ENCODE data around the gene KTN1.

DNA sequence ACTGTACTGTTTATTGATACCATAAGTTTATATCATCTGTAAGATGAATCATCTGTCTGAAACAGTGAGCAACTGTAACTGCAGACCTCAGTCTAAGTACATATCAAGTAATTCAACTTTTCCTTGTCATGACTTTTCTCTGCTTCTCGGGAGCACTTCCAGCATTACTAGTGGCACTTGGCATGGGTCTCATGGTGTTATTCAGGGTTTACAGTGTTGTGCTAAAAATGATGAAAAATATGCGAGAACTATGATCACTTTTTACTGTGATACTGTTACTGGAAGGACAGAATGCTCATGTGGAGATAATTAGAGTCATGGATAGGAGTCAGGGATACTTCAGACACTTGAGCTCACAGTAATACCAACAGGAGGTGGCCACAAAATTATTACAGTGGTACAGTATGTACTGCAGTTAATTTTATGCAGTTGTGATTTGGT, 8.3 kb downstream of the KTN1 start:
- TF ChIP-seq GATA3 (IDR thresholded peaks at IDR 0.05; ENCODE audit: low read depth, low read length): no peak
- no peak for TF ChIP-seq GATA2 (IDR thresholded peaks at IDR 0.05; ENCODE audit: low read depth, low read length)

Data from SH-SY5Y (cell line).